ENCODE data around the gene CCM2. TPM values are rescaled to one million over a fixed set of nuclear protein-coding genes. Genes with fewer than 3 reads are reported as not detected.

CCM2 gene
- total and polyA plus RNA-seq, 2 experiments from 2014 or later, result 24.9 to 40.1 TPM

- TF ChIP-seq, protein P1, sequence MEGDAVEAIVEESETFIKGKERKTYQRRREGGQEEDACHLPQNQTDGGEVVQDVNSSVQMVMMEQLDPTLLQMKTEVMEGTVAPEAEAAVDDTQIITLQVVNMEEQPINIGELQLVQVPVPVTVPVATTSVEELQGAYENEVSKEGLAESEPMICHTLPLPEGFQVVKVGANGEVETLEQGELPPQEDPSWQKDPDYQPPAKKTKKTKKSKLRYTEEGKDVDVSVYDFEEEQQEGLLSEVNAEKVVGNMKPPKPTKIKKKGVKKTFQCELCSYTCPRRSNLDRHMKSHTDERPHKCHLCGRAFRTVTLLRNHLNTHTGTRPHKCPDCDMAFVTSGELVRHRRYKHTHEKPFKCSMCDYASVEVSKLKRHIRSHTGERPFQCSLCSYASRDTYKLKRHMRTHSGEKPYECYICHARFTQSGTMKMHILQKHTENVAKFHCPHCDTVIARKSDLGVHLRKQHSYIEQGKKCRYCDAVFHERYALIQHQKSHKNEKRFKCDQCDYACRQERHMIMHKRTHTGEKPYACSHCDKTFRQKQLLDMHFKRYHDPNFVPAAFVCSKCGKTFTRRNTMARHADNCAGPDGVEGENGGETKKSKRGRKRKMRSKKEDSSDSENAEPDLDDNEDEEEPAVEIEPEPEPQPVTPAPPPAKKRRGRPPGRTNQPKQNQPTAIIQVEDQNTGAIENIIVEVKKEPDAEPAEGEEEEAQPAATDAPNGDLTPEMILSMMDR (conservative IDR thresholded peaks at IDR 0.05; ENCODE audit: low read depth in 2 of 2), result no peak
- TF ChIP-seq NANOG (IDR thresholded peaks at IDR 0.05; ENCODE audit: borderline replicate concordance) (no peak), ETS1 (IDR thresholded peaks at IDR 0.05) (no peak), ZNF114 (CRISPR knock-in tag; IDR thresholded peaks at IDR 0.05) (no peak), STAT1 (IDR thresholded peaks at IDR 0.05; ENCODE audit: unreplicated experiment) (no peak), POLR2AphosphoS5 (IDR thresholded peaks at IDR 0.05; ENCODE audit: low read depth) (no peak), JUNB (IDR thresholded peaks at IDR 0.05; ENCODE audit: unreplicated experiment) (no peak), ZNF331 (CRISPR knock-in tag; IDR thresholded peaks at IDR 0.05; ENCODE audit: low read depth) (no peak)
Measured at GRCh38 chr7:44964831-44965440, 35.1 kb upstream of the CCM2 start (continued).

DNA sequence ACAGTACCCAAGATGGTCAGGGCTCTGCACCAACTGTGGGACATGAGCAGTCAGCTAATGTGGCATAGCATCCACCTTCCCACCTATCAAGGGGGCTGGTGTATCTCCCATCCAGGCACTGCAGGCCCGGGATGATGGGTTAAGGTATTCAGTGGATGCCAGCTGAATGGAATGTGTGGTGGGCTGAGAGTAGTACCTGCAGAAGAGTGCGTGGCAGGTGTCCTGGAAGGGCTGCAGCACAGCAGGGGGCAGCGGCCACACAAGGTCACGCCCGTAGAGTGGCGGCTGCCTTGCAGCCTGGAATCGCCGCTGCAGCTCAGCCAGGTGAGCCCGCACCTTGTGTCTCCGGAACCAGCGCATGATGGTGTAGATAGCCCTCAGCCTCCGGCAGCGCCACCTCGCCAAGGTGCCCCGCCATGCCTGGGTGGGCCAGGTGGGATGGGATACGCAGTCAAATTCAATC lies 34.5 kb upstream of the CCM2 start:
- no peak for DNase-seq (ENCODE audit: low spot score)
- H3K36me3 Mint-ChIP-seq (ENCODE audit: low read depth), result no peaks in the 10 kb centered on the region
- no peaks in the 10 kb centered on the region for H3K79me2 ChIP-seq (replicated peaks; ENCODE audit: insufficient read depth)
- no peak for TF ChIP-seq EZH2phosphoT487 (IDR thresholded peaks at IDR 0.05; ENCODE audit: unreplicated experiment)
- no peak for TF ChIP-seq ETS1 (IDR thresholded peaks at IDR 0.05)
- no peak for TF ChIP-seq CREB1 (CRISPR knock-in tag; IDR thresholded peaks at IDR 0.05; ENCODE audit: low read depth)
- TF ChIP-seq, protein P1 (conservative IDR thresholded peaks at IDR 0.05; ENCODE audit: low read depth in 2 of 2), result no peak
- no peak for TF ChIP-seq EZH2 (IDR thresholded peaks at IDR 0.05; ENCODE audit: low read depth, unreplicated experiment)
- no peak for TF ChIP-seq NANOG (IDR thresholded peaks at IDR 0.05; ENCODE audit: borderline replicate concordance)
- no peak for TF ChIP-seq JUNB (IDR thresholded peaks at IDR 0.05; ENCODE audit: unreplicated experiment)
- TF ChIP-seq REST (IDR thresholded peaks at IDR 0.05; ENCODE audit: unreplicated experiment), result no peak

More for the DNA sequence above, 34.5 kb upstream of the CCM2 start:
- no peaks in the 10 kb centered on the region for H3K4me1 ChIP-seq (ENCODE audit: insufficient read depth)
- H3K27me3 ChIP-seq (ENCODE audit: insufficient read depth), result peaks cover 22% of the 10 kb centered on the region
- no peak overlapping the region for H3K4me3 ChIP-seq
- no peaks in the 10 kb centered on the region for H4K20me1 ChIP-seq (replicated peaks; ENCODE audit: insufficient read depth)
- H3F3A ChIP-seq (replicated peaks; ENCODE audit: low read depth), result 0 out of 2 replicates have a peak, but pooled peaks cover 4% of the 10 kb centered on the region
- H2AFZ ChIP-seq, result no peak overlapping the region
- no peaks in the 10 kb centered on the region for H3K36me3 ChIP-seq (ENCODE audit: insufficient read depth)
- no peak overlapping the region for H3K4me2 ChIP-seq
- Mint-ChIP-seq H3K27me3 (ENCODE audit: insufficient read depth, low read depth, poor library complexity) (peaks cover 22% of the 10 kb centered on the region), H3K4me3 (no peak overlapping the region), H3K27ac (no peak overlapping the region), H3K9me3 (no peaks in the 10 kb centered on the region), H3K4me1 (no peaks in the 10 kb centered on the region)
- no peaks in the 10 kb centered on the region for H3K9me2 ChIP-seq (ENCODE audit: insufficient read depth)
- H3K27ac ChIP-seq (ENCODE audit: low read depth), result no peak overlapping the region
- ATAC-seq, result no peak

Measured in GM23338 (cell line).